NB4 (cell line): ENCODE data around the gene PRSS8.
A peak's percentile ranks its signal among the peaks of the same experiment; 100 is the strongest.

Source experiments
- DNase-seq: peaks from one replicate; pipeline ENCODE4 v3.0.0; 2010; ENCODE audit warnings: low read depth
- H3K4me3 ChIP-seq: one replicate; pipeline ENCODE4 v1.5.1; 2011; ENCODE audit warnings: mild to moderate bottlenecking, low read depth, low read length, moderate library complexity
- MYC ChIP-seq: IDR thresholded peaks from 2 replicates; pipeline ENCODE4 v1.6.1; 2011; ENCODE audit warnings: low read depth, low read length
- POLR2A ChIP-seq: IDR thresholded peaks from 2 replicates; pipeline ENCODE4 v1.6.1; 2011; ENCODE audit warnings: mild to moderate bottlenecking; ENCODE audit not compliant: insufficient read length; ENCODE audit errors: extremely low read depth
- TF ChIP-seq, protein P1 (sequence below): IDR thresholded peaks from 2 replicates; pipeline ENCODE4 v1.6.1; 2011; ENCODE audit warnings: low read depth, low read length
- TF ChIP-seq, protein P2 (sequence below): IDR thresholded peaks from one replicate; pipeline ENCODE4 v1.5.1; 2012; ENCODE audit warnings: low read depth, low read length

The PRSS8 gene

DNA sequence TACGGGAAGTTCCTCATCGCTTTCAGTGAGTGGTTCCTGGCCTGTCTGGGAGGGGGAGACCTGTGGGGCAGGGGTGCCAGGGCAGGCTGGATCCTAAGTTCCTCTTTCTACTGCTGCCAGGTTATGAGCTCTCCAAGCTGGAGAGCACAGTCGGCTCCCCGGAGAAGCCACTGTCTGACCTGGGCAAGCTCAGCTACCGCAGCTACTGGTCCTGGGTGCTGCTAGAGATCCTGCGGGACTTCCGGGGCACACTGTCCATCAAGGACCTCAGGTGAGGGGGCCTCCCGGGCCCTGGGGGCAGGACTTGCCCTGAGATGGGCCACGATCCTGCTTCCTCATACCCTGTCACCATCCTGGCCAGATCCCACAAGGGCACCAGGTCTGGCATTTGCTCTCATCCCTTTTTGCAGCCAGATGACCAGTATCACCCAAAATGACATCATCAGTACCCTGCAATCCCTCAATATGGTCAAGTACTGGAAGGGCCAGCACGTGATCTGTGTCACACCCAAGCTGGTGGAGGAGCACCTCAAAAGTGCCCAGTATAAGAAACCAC, 5.1 kb downstream of the PRSS8 start:
- TF ChIP-seq MYC, result no peak
- TF ChIP-seq, protein P1, sequence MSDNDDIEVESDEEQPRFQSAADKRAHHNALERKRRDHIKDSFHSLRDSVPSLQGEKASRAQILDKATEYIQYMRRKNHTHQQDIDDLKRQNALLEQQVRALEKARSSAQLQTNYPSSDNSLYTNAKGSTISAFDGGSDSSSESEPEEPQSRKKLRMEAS, result no peak
- TF ChIP-seq, protein P2, sequence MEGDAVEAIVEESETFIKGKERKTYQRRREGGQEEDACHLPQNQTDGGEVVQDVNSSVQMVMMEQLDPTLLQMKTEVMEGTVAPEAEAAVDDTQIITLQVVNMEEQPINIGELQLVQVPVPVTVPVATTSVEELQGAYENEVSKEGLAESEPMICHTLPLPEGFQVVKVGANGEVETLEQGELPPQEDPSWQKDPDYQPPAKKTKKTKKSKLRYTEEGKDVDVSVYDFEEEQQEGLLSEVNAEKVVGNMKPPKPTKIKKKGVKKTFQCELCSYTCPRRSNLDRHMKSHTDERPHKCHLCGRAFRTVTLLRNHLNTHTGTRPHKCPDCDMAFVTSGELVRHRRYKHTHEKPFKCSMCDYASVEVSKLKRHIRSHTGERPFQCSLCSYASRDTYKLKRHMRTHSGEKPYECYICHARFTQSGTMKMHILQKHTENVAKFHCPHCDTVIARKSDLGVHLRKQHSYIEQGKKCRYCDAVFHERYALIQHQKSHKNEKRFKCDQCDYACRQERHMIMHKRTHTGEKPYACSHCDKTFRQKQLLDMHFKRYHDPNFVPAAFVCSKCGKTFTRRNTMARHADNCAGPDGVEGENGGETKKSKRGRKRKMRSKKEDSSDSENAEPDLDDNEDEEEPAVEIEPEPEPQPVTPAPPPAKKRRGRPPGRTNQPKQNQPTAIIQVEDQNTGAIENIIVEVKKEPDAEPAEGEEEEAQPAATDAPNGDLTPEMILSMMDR, result no peak
- no peak for TF ChIP-seq POLR2A
- DNase-seq, result peak; percentile 64
- H3K4me3 ChIP-seq, result no peak overlapping the region

DNA sequence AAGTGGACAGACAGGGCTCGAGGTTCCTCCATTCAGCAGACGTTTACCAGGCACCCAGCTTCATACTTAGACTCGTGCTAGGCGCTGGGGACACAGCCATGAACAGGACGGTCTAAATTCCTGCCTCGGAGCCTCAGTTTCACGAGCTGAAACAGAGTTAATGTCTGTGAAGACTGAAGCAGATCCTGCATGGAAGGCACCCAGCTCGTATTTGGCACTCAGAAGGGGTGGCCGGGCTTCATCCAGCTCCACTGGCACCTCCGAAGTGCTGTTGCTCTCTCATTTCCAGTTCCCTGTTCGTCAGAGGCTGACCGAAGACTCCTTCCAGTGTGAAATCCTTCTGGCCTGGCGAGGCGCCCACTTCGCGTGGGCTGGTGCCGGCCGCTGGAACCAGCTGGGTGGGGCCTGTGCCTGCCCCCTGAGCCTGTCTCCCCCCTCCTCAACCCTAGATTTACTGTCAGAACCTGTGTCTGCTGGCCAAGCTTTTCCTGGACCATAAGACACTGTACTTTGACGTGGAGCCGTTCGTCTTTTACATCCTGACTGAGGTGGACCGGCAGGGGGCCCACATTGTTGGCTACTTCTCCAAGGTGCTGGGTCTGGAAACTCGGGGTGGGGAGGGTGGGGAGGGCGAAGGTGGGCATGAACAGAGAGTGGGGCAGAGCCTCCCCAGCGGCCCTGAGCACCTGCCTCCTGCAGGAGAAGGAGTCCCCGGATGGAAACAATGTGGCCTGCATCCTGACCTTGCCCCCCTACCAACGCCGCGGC, 5.8 kb downstream of the PRSS8 start:
- no peak overlapping the region for H3K4me3 ChIP-seq
- TF ChIP-seq, protein P1, result no peak
- TF ChIP-seq, protein P2, result no peak
- TF ChIP-seq MYC, result no peak
- no peak for TF ChIP-seq POLR2A
- no peak for DNase-seq

DNA sequence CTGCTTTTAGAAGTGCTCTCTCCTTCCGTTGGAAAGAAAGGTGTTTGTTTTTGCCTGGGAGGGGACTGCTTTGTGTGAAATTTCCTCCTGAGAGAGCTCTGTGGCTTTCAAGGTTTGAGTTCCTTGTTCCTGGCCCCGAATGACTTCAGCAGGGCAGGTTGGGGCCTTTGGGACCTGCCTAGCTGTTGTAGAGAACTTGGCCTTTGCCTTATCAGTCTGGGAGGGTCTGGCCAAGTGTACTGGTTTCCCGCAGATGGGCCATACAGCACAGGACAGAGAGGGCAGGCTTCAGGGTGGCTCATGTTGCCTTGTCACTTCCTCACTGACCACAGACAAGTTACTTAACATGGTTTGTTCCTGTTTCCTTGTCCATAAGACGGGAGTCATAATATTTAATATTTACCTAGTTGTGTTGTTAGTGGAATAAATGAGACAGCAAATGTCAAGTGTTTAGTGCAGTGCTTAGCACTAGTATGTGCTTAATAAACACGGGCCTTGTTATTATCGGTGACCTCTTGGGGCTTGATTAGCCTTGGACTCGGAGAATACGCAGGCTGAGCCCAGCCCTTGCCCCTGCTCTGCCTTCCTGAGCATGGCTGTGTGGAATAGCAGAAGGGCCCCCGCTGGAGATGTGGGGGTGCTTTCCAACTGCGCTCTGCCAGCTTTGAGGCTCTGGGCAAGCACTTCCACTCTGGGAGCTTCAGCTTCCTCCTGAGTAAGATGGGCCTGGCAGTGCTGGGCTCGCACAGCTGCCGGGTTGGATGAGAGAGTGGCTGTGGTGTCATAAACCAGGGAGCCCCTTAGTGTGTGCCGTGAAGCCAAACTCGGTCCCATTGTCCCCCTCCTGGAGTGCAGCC, 6.6 kb downstream of the PRSS8 start:
- no peak overlapping the region for H3K4me3 ChIP-seq
- DNase-seq, result peak; percentile 98
- TF ChIP-seq POLR2A (peak; percentile 13), MYC (peak; percentile 78)
- TF ChIP-seq, protein P2, result no peak
- TF ChIP-seq, protein P1, result peak; percentile 68

DNA sequence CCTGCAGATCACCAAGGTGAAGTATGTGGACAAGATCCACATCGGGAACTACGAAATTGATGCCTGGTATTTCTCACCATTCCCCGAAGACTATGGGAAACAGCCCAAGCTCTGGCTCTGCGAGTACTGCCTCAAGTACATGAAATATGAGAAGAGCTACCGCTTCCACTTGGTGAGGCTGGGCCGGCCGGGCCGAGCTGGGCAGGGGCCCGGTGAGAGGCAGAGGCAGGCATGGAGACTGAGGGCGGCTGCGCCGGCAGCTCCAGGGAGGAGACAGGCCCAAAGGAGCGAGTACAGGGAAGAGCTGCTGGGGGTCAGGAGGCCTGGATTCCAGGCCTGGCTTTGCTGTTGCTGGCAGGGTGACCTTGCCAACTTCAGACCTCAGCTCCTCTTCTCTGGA, 8.3 kb downstream of the PRSS8 start:
- no peak overlapping the region for H3K4me3 ChIP-seq
- no peak for TF ChIP-seq MYC
- TF ChIP-seq, protein P1, result no peak
- no peak for DNase-seq

DNA sequence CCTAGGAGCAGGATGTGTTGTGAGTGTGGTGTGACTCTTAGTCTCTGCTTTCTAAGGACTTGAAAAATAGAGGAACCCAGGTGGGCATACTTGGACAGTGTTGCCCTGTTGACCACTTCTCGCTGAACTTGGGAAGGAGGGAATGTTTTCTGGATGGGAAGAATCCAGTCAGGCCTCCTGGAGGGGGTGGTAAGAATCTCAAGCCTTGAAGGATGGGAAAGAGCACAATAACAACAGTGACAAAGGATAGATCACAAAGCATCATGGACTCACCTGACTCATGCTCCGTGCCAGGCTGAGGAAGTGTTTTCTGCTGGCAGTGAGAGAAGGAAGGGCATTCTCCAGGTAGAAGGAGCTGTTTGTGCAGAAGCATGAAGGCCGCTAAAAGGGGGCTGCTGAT, 9.7 kb downstream of the PRSS8 start:
- no peak for DNase-seq
- H3K4me3 ChIP-seq, result no peak overlapping the region
- no peak for TF ChIP-seq MYC
- TF ChIP-seq, protein P2, result no peak
- TF ChIP-seq POLR2A, result no peak
- TF ChIP-seq, protein P1, result no peak

DNA sequence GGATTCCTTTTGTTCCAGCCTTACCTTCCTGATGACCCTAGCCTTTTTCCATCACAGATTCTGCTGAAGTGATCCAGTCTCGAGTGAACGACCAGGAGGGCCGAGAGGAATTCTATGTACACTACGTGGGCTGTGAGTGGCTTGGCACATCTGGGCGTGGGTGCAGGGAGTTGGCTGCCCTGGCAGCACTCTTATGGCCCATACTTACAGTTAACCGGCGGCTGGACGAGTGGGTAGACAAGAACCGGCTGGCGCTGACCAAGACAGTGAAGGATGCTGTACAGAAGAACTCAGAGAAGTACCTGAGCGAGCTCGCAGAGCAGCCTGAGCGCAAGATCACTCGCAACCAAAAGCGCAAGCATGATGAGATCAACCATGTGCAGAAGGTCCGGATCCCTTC, 15.4 kb downstream of the PRSS8 start:
- TF ChIP-seq, protein P2, result no peak
- TF ChIP-seq POLR2A (no peak), MYC (no peak)
- TF ChIP-seq, protein P1, result no peak
- no peak for DNase-seq
- no peak overlapping the region for H3K4me3 ChIP-seq
